HL-60 (cell line): ENCODE data around the gene TIRAP.

Experiments
- DNase-seq, 2 experiments: peaks; one replicate each; pipeline ENCODE4 v3.0.0-alpha.2; 2010 to 2020; ENCODE audit warnings: low read depth in 1 of 2, low spot score in 1 of 2
- H3K27ac ChIP-seq: fragments of 250-450 bp; sonication (Bioruptor Pico); replicated peaks from 2 replicates; pipeline ENCODE4 v1.5.1; 2020; ENCODE audit warnings: mild to moderate bottlenecking, moderate library complexity
- H3K27me3 ChIP-seq: fragments of 250-450 bp; sonication (Bioruptor Pico); 2 replicates; pipeline ENCODE4 v1.5.1; 2021; ENCODE audit warnings: mild to moderate bottlenecking, moderate library complexity; ENCODE audit not compliant: insufficient read depth, poor library complexity, severe bottlenecking
- H3K4me3 ChIP-seq: replicated peaks from 2 replicates; pipeline ENCODE4 v1.5.1; 2011; ENCODE audit warnings: mild to moderate bottlenecking, control low read depth, low read length; ENCODE audit not compliant: insufficient read depth
- CTCF ChIP-seq: IDR thresholded peaks from one replicate; pipeline ENCODE4 v1.5.1; 2011; ENCODE audit warnings: low read length, control low read depth, inconsistent platforms; ENCODE audit not compliant: insufficient read depth
- GABPA ChIP-seq: IDR thresholded peaks from 2 replicates; pipeline ENCODE4 v1.6.1; 2012; ENCODE audit warnings: low read depth
- POLR2AphosphoS5 ChIP-seq: IDR thresholded peaks from 2 replicates; pipeline ENCODE4 v1.6.1; 2012; ENCODE audit warnings: low read depth
- REST ChIP-seq: IDR thresholded peaks from 2 replicates; pipeline ENCODE4 v1.6.1; 2012; ENCODE audit warnings: low read depth; ENCODE audit not compliant: insufficient replicate concordance
- SPI1 ChIP-seq: IDR thresholded peaks from 2 replicates; pipeline ENCODE4 v1.6.1; 2012; ENCODE audit warnings: low read depth, mild to moderate bottlenecking, borderline replicate concordance

TIRAP gene

DNA sequence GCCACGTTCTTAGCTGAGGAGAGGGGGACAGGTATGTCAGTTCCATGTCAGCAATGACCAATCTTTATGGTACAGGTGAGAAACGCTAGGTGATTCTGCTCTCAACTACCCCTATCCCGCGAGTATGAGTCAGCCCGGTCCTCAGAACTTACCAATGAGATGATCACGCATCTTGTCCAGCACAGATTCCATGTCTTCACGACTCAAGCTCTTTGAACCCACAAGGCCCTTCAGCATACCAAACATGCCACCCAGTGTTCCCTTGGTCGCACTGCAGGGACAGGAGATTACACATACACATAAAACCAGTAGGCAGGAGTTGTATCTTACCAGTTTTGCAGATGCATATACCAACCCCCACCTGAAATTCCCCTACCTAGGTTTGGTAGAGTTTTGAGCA lies 17.1 kb upstream of the TIRAP start:
- H3K27me3 ChIP-seq: no peaks in the 10 kb centered on the region
- no peak for DNase-seq
- no peak overlapping the region for H3K27ac ChIP-seq
- H3K4me3 ChIP-seq: no peak overlapping the region
- TF ChIP-seq CTCF: no peak
- no peak for TF ChIP-seq SPI1
- TF ChIP-seq GABPA: no peak
- no peak for TF ChIP-seq REST
- no peak for TF ChIP-seq POLR2AphosphoS5

DNA sequence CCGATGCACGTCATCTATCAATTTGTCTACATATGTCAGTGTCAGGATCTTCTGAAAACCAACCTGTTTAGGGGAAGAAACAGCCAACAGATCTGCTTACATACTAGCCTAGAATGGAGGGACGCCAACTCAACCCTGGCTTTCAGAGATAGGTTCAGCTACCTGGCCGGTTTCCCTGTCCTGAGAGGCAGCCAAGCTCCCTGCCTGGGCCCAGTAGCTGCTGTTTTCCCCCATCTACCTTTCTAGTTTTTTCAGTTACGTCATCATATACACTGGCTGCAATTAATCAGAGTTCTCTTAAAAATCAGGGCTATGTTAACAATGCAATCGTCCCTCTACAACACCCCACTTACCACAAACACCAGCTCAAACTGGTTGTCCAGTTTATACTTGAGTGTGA lies 15.2 kb upstream of the TIRAP start:
- TF ChIP-seq GABPA (no peak), REST (no peak), POLR2AphosphoS5 (no peak), CTCF (no peak)
- Histone ChIP-seq H3K27ac (peak overlapping the region; percentile 86), H3K4me3 (peak overlapping the region; percentile 91), H3K27me3 (no peaks in the 10 kb centered on the region)
- DNase-seq: no peak

DNA sequence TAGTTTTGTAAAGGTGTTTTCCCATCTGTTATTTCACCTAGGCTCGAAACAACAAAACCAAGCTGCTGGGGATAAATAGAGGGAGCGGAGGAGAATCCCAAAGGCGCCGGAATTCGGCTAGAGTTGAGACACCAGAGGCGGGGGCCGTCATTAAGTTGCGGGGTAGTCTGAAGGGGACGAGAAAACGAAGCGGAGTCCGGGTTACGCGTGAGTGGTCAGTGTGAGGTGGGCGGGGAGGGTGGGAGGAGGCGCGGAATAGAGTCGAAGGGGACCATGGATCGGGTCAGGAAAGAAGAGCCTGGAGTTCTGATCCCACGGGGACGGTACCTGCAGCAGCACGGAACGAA lies 14.6 kb upstream of the TIRAP start:
- Histone ChIP-seq H3K27me3 (no peaks in the 10 kb centered on the region), H3K4me3 (peak overlapping the region; percentile 91), H3K27ac (peak overlapping the region; percentile 86)
- no peak for TF ChIP-seq POLR2AphosphoS5
- TF ChIP-seq CTCF: no peak
- no peak for TF ChIP-seq SPI1
- no peak for TF ChIP-seq GABPA
- no peak for TF ChIP-seq REST
- no peak for DNase-seq
